Activated B cell treated with CpG ODN at 0.5 μM for 24 hours (primary cell): ENCODE results near the gene COL3A1. TPM values are rescaled to one million over a fixed set of nuclear protein-coding genes. Genes with fewer than 3 reads are reported as not detected.

Experiments used
- ATAC-seq: fragments of 200-7000 bp; cut with Tn5 transposase; one replicate; pipeline ENCODE4 v1.10.0; 2021; ENCODE audit warnings: low read depth, mild to moderate bottlenecking, moderate library complexity
- CTCF ChIA-PET: fragments of 350-600 bp; sonication (Branson Sonifier 250); formaldehyde crosslinking; loops from one replicate; lab custom pipeline; 2021; ENCODE audit warnings: antibody characterized with exemption; lab: Charles Lee
- POLR2A ChIA-PET: fragments of 350-600 bp; sonication (Branson Sonifier 250); formaldehyde crosslinking; loops from one replicate; lab custom pipeline; 2021; ENCODE audit warnings: antibody characterized with exemption; lab: Charles Lee
- DNase-seq: peaks from one replicate; pipeline ENCODE4 v3.0.0; 2022
- H3K27ac Mint-ChIP-seq: one replicate; pipeline ENCODE4 v1.8.0; 2020; ENCODE audit warnings: mixed read lengths
- H3K27me3 Mint-ChIP-seq: one replicate; pipeline ENCODE4 v1.8.0; 2021; ENCODE audit warnings: mixed read lengths
- H3K36me3 Mint-ChIP-seq: one replicate; pipeline ENCODE4 v1.8.0; 2021; ENCODE audit warnings: low read depth, mixed read lengths
- H3K4me1 Mint-ChIP-seq: one replicate; pipeline ENCODE4 v1.8.0; 2021; ENCODE audit warnings: mixed read lengths
- H3K4me3 Mint-ChIP-seq: one replicate; pipeline ENCODE4 v1.8.0; 2020; ENCODE audit warnings: mild to moderate bottlenecking, mixed read lengths
- H3K9me3 Mint-ChIP-seq: one replicate; pipeline ENCODE4 v1.8.0; 2020; ENCODE audit warnings: mixed read lengths
- CTCF ChIP-seq: fragments of 200-600 bp; IDR thresholded peaks from one replicate; pipeline ENCODE4 v1.8.0; 2022; ENCODE audit warnings: antibody characterized with exemption, mild to moderate bottlenecking
- intact Hi-C: fragments of 100-400 bp; cut with micrococcal nuclease; formaldehyde crosslinking; loops from one replicate; pipeline ENCODE4 v1.15.1; 2024
- total RNA-seq: library from RNA; stranded (reverse); gene quantifications from 2 replicates; pipeline ENCODE4 v1.2.3, GENCODE V29; 2022

Gene COL3A1
- total RNA-seq, 1 donor from 2014 or later: not detected

- H3K27me3 Mint-ChIP-seq: no peaks in the 10 kb centered on the region
- H3K36me3 Mint-ChIP-seq: no peaks in the 10 kb centered on the region
- no peak for TF ChIP-seq CTCF
- ChIA-PET CTCF (no interaction called here), POLR2A (no interaction called here)
- no peaks in the 10 kb centered on the region for H3K9me3 Mint-ChIP-seq
- no peak for ATAC-seq
- intact Hi-C loops: no loop called here
- no peak overlapping the region for H3K4me3 Mint-ChIP-seq
- no peak for DNase-seq
- no peaks in the 10 kb centered on the region for H3K4me1 Mint-ChIP-seq
- no peak overlapping the region for H3K27ac Mint-ChIP-seq
These were observed 36.4 kb downstream of the COL3A1 start for GRCh38 chr2:189010536-189010935.

GRCh38 chr2:189012351-189012750 lies 38.2 kb downstream of the COL3A1 start:
- DNase-seq (no peak), ATAC-seq (no peak)
- intact Hi-C loops: no loop called here
- Mint-ChIP-seq H3K27ac (no peak overlapping the region), H3K36me3 (no peaks in the 10 kb centered on the region), H3K4me1 (no peaks in the 10 kb centered on the region), H3K4me3 (no peak overlapping the region), H3K9me3 (no peaks in the 10 kb centered on the region), H3K27me3 (no peaks in the 10 kb centered on the region)
- CTCF ChIA-PET: no interaction called here
- TF ChIP-seq CTCF: no peak
- POLR2A ChIA-PET: no interaction called here

GRCh38 chr2:189013031-189013430 lies 38.9 kb downstream of the COL3A1 start:
- CTCF ChIA-PET: no interaction called here
- H3K9me3 Mint-ChIP-seq: no peaks in the 10 kb centered on the region
- H3K4me1 Mint-ChIP-seq: no peaks in the 10 kb centered on the region
- TF ChIP-seq CTCF: no peak
- H3K4me3 Mint-ChIP-seq: no peak overlapping the region
- no peaks in the 10 kb centered on the region for H3K27me3 Mint-ChIP-seq
- ATAC-seq (no peak), DNase-seq (no peak)
- intact Hi-C loops: no loop called here
- H3K36me3 Mint-ChIP-seq: no peaks in the 10 kb centered on the region
- POLR2A ChIA-PET: no interaction called here
- no peak overlapping the region for H3K27ac Mint-ChIP-seq

GRCh38 chr2:189013671-189014448 lies 39.7 kb downstream of the COL3A1 start:
- Mint-ChIP-seq H3K27me3 (no peaks in the 10 kb centered on the region), H3K4me1 (no peaks in the 10 kb centered on the region), H3K36me3 (no peaks in the 10 kb centered on the region), H3K4me3 (no peak overlapping the region), H3K27ac (no peak overlapping the region), H3K9me3 (no peaks in the 10 kb centered on the region)
- DNase-seq (no peak), ATAC-seq (no peak)
- ChIA-PET POLR2A (no interaction called here), CTCF (no interaction called here)
- no peak for TF ChIP-seq CTCF
- intact Hi-C loops: no loop called here

- Mint-ChIP-seq H3K36me3 (no peaks in the 10 kb centered on the region), H3K4me3 (no peak overlapping the region), H3K27ac (no peak overlapping the region), H3K9me3 (no peaks in the 10 kb centered on the region), H3K27me3 (no peaks in the 10 kb centered on the region), H3K4me1 (no peaks in the 10 kb centered on the region)
- DNase-seq: no peak
- ChIA-PET POLR2A (no interaction called here), CTCF (no interaction called here)
- ATAC-seq: no peak
- no peak for TF ChIP-seq CTCF
- intact Hi-C loops: no loop called here
These were observed 40.4 kb downstream of the COL3A1 start for GRCh38 chr2:189014449-189015138.
